ENCODE results near the gene FGF18. TPM values are rescaled to one million over a fixed set of nuclear protein-coding genes. Genes with fewer than 3 reads are reported as not detected.

Gene FGF18
- total and polyA plus RNA-seq, 10 of the 15 experiments (the other 5 are each of a cell fraction or from before 2014, with no cell fraction given) = 0.03 to 0.10 (median 0.06) TPM; not detected in 5

GRCh38 chr5:171387970-171388815, 31.3 kb upstream of the FGF18 start (continued):
- TF ChIP-seq, protein P1, sequence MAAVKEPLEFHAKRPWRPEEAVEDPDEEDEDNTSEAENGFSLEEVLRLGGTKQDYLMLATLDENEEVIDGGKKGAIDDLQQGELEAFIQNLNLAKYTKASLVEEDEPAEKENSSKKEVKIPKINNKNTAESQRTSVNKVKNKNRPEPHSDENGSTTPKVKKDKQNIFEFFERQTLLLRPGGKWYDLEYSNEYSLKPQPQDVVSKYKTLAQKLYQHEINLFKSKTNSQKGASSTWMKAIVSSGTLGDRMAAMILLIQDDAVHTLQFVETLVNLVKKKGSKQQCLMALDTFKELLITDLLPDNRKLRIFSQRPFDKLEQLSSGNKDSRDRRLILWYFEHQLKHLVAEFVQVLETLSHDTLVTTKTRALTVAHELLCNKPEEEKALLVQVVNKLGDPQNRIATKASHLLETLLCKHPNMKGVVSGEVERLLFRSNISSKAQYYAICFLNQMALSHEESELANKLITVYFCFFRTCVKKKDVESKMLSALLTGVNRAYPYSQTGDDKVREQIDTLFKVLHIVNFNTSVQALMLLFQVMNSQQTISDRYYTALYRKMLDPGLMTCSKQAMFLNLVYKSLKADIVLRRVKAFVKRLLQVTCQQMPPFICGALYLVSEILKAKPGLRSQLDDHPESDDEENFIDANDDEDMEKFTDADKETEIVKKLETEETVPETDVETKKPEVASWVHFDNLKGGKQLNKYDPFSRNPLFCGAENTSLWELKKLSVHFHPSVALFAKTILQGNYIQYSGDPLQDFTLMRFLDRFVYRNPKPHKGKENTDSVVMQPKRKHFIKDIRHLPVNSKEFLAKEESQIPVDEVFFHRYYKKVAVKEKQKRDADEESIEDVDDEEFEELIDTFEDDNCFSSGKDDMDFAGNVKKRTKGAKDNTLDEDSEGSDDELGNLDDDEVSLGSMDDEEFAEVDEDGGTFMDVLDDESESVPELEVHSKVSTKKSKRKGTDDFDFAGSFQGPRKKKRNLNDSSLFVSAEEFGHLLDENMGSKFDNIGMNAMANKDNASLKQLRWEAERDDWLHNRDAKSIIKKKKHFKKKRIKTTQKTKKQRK (IDR thresholded peaks at IDR 0.05; ENCODE audit: low read depth, low read length) = no peak
- TF ChIP-seq FOXM1 (IDR thresholded peaks at IDR 0.05; ENCODE audit: low read depth, low read length) = no peak
- no peak for TF ChIP-seq JUNB (IDR thresholded peaks at IDR 0.05)
- peak; percentile 94 for TF ChIP-seq POLR2AphosphoS5 (IDR thresholded peaks at IDR 0.05; ENCODE audit: low read length)
- 0 out of 2 replicates have a peak, but pooled peaks have one; percentile 20 for TF ChIP-seq REST (IDR thresholded peaks at IDR 0.05; ENCODE audit: low read depth, low read length)
- TF ChIP-seq MEF2B (IDR thresholded peaks at IDR 0.05; ENCODE audit: partially characterized antibody, poor library complexity, severe bottlenecking) = peak; percentile 36
- TF ChIP-seq SREBF2 (IDR thresholded peaks at IDR 0.05; ENCODE audit: low read length) = no peak
- TF ChIP-seq ESRRA (IDR thresholded peaks at IDR 0.05; ENCODE audit: low read length) = no peak
- TF ChIP-seq CBX5 (IDR thresholded peaks at IDR 0.05; ENCODE audit: low read depth) = 0 out of 2 replicates have a peak, but pooled peaks have one; percentile 41
- TF ChIP-seq TAF1 (IDR thresholded peaks at IDR 0.05; ENCODE audit: borderline replicate concordance, low read depth, low read length) = peak; percentile 55; the same call in 1 of the 2 replicates
- no peak for TF ChIP-seq HDAC6 (IDR thresholded peaks at IDR 0.05; ENCODE audit: unreplicated experiment)
- TF ChIP-seq, protein P2, sequence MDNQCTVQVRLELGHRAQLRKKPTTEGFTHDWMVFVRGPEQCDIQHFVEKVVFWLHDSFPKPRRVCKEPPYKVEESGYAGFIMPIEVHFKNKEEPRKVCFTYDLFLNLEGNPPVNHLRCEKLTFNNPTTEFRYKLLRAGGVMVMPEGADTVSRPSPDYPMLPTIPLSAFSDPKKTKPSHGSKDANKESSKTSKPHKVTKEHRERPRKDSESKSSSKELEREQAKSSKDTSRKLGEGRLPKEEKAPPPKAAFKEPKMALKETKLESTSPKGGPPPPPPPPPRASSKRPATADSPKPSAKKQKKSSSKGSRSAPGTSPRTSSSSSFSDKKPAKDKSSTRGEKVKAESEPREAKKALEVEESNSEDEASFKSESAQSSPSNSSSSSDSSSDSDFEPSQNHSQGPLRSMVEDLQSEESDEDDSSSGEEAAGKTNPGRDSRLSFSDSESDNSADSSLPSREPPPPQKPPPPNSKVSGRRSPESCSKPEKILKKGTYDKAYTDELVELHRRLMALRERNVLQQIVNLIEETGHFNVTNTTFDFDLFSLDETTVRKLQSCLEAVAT (IDR thresholded peaks at IDR 0.05) = peak; percentile 52; the same call in 1 of the 2 replicates
- no peak for TF ChIP-seq RBBP5 (conservative IDR thresholded peaks at IDR 0.05)
- TF ChIP-seq CEBPB (IDR thresholded peaks at IDR 0.05; ENCODE audit: borderline replicate concordance in 1 of 2, low read depth in 2 of 2, low read length in 2 of 2) = no peak
- TF ChIP-seq CREB1 (IDR thresholded peaks at IDR 0.05; ENCODE audit: low read depth) = peak; percentile 73; the same call in 1 of the 2 replicates
- TF ChIP-seq CREM (IDR thresholded peaks at IDR 0.05; ENCODE audit: low read depth) = peak; percentile 59; the same call in 1 of the 2 replicates
- peak; percentile 90 for TF ChIP-seq RUNX3 (IDR thresholded peaks at IDR 0.05; ENCODE audit: low read length)
- TF ChIP-seq RAD51 (IDR thresholded peaks at IDR 0.05) = peak; percentile 95
- 0 out of 2 replicates have a peak, but pooled peaks have one; percentile 42 for TF ChIP-seq NBN (IDR thresholded peaks at IDR 0.05)
- no peak for TF ChIP-seq NR2C1 (IDR thresholded peaks at IDR 0.05)
